Endothelial cell of umbilical vein (primary cell): ENCODE results near the gene PVRIG. TPM values are rescaled to one million over a fixed set of nuclear protein-coding genes. Genes with fewer than 3 reads are reported as not detected.
"Not testable (repeated sequence)": the region's sequence is repeated elsewhere in the genome, so short reads cannot be mapped to it uniquely, and the experiment has no call there.

ENCODE experiments used
- BruUV-seq: library from RNA; stranded (reverse); fragments of 400-500 nt; replicated peaks from 2 replicates; lab custom pipeline; 2021; lab: Mats Ljungman, UMichigan
- CTCF ChIA-PET: fragments of 300-600, 350-600 bp; sonication (Branson Sonifier 250); formaldehyde crosslinking; loops from one replicate; lab custom pipeline; 2021; ENCODE audit warnings: antibody characterized with exemption, inconsistent platforms; lab: Charles Lee
- POLR2A ChIA-PET: fragments of 300-600, 350-600 bp; sonication (Branson Sonifier 250); formaldehyde crosslinking; loops from one replicate; lab custom pipeline; 2021; ENCODE audit warnings: antibody characterized with exemption, inconsistent platforms; lab: Charles Lee
- DNase-seq: peaks from one replicate; pipeline ENCODE4 v3.0.0-alpha.2; 2011; ENCODE audit warnings: low read depth, low spot score
- FAIRE-seq: peaks from 2 replicates; lab custom pipeline; 2011; peaks lifted over from hg19 to GRCh38; lab: Jason Lieb, UNC
- H2AFZ ChIP-seq: 2 replicates; pipeline ENCODE4 v1.6.0; 2012; ENCODE audit warnings: low read depth, low read length, control low read depth, inconsistent platforms
- H3K27ac ChIP-seq: 2 replicates; pipeline ENCODE4 v1.5.1; 2011; ENCODE audit warnings: low read depth, mild to moderate bottlenecking, control low read depth, low read length, moderate library complexity; ENCODE audit not compliant: insufficient read depth
- H3K27me3 ChIP-seq, 2 experiments: 2 replicates each; pipeline versions ENCODE4 v1.6.0 to v1.6.1; 2011; ENCODE audit warnings: low read length in 2 of 2, mixed read lengths in 1 of 2; ENCODE audit not compliant: control insufficient read depth in 2 of 2, insufficient read depth in 2 of 2
- H3K36me3 ChIP-seq, 2 experiments: 2 replicates in 1 of 2; 3 replicates in 1 of 2; pipeline ENCODE4 v1.5.1; 2011; ENCODE audit warnings: low read length in 2 of 2, mild to moderate bottlenecking in 1 of 2, moderate library complexity in 1 of 2; ENCODE audit not compliant: control insufficient read depth in 2 of 2, insufficient read depth in 2 of 2; ENCODE audit errors: extremely low read depth in 1 of 2
- H3K4me1 ChIP-seq: 3 replicates; pipeline ENCODE4 v1.5.1; 2011; ENCODE audit warnings: mild to moderate bottlenecking, low read length; ENCODE audit not compliant: control insufficient read depth, insufficient read depth; ENCODE audit errors: extremely low read depth
- H3K4me2 ChIP-seq: 2 replicates; pipeline ENCODE4 v1.6.1; 2011; ENCODE audit warnings: low read length, control low read depth, mixed read lengths; ENCODE audit not compliant: insufficient read depth
- H3K4me3 ChIP-seq, 3 experiments: fragments of 200-600 bp in 1 of 3; sonication (generic), shearing (Covaris generic) in 1 of 3; replicated peaks in 1 of 3; 2 replicates each; pipeline ENCODE4 v1.5.1; 2011 to 2016; ENCODE audit warnings: control low read depth in 3 of 3, low read length in 3 of 3, mild to moderate bottlenecking in 2 of 3, inconsistent platforms in 1 of 3, low read depth in 1 of 3, moderate library complexity in 1 of 3; ENCODE audit not compliant: insufficient read depth in 1 of 3
- H3K79me2 ChIP-seq: 2 replicates; pipeline ENCODE4 v1.6.0; 2012; ENCODE audit warnings: low read length, inconsistent platforms; ENCODE audit not compliant: control insufficient read depth, insufficient read depth
- H3K9ac ChIP-seq: replicated peaks from 2 replicates; pipeline ENCODE3; 2011; ENCODE audit warnings: low read length, control low read depth; ENCODE audit not compliant: insufficient read depth; ENCODE audit errors: extremely low read depth
- H3K9me1 ChIP-seq: replicated peaks from 3 replicates; pipeline ENCODE4 v1.6.0; 2011; ENCODE audit warnings: mild to moderate bottlenecking, low read length; ENCODE audit not compliant: control insufficient read depth, insufficient read depth; ENCODE audit errors: extremely low read depth
- H3K9me3 ChIP-seq: replicated peaks from 2 replicates; pipeline ENCODE4 v1.5.1; 2012; ENCODE audit warnings: low read length, inconsistent platforms; ENCODE audit not compliant: control insufficient read depth, insufficient read depth
- H4K20me1 ChIP-seq: replicated peaks from 2 replicates; pipeline ENCODE3; 2011; ENCODE audit warnings: mild to moderate bottlenecking, low read length; ENCODE audit not compliant: control insufficient read depth, insufficient read depth; ENCODE audit errors: extremely low read depth
- EZH2 ChIP-seq: IDR thresholded peaks from 2 replicates; pipeline ENCODE4 v1.6.1; 2012; ENCODE audit warnings: borderline replicate concordance, low read depth, mild to moderate bottlenecking, moderate library complexity, low read length, inconsistent platforms; ENCODE audit not compliant: severe bottlenecking
- FOS ChIP-seq: IDR thresholded peaks from 2 replicates; pipeline ENCODE4 v1.6.1; 2011; ENCODE audit warnings: mild to moderate bottlenecking, low read length, moderate library complexity, borderline replicate concordance; ENCODE audit not compliant: insufficient read depth
- GATA2 ChIP-seq: IDR thresholded peaks from 2 replicates; pipeline ENCODE4 v1.7.0; 2011; ENCODE audit warnings: low read depth, mild to moderate bottlenecking, moderate library complexity, mixed read lengths, low read length; ENCODE audit not compliant: insufficient read length, insufficient read depth
- JUN ChIP-seq: IDR thresholded peaks from 2 replicates; pipeline ENCODE4 v1.6.1; 2011; ENCODE audit warnings: borderline replicate concordance, low read depth; ENCODE audit not compliant: insufficient read length, insufficient read depth
- MYC ChIP-seq: IDR thresholded peaks from one replicate; pipeline ENCODE4 v1.6.1; 2011; ENCODE audit warnings: mild to moderate bottlenecking, low read depth, low read length
- POLR2A ChIP-seq: IDR thresholded peaks from 2 replicates; pipeline ENCODE4 v1.6.1; 2012; ENCODE audit warnings: low read depth, mild to moderate bottlenecking, control low read depth, low read length
- POLR2AphosphoS5 ChIP-seq: IDR thresholded peaks from 2 replicates; pipeline ENCODE4 v1.6.1; 2012; ENCODE audit warnings: low read depth, mild to moderate bottlenecking, control low read depth, low read length, moderate library complexity; ENCODE audit not compliant: insufficient read depth
- dilution Hi-C: fragments of 300-500 bp; cut with MboI; formaldehyde crosslinking; loops from one replicate; pipeline ENCODE4 v1.15.0; 2019; ENCODE audit warnings: low sequenced_read_pairs; ENCODE audit not compliant: extremely low pct_ligation_motif_present
- intact Hi-C: fragments of 100-400 bp; cut with micrococcal nuclease; formaldehyde crosslinking; loops from one replicate; pipeline ENCODE4 v1.10.0; 2022
- polyA plus RNA-seq, 4 experiments: library from polyadenylated mRNA; depleted of rRNA in 3 of 4; stranded (reverse) in 3 of 4; unstranded in 1 of 4; fragments of >200 nt; gene quantifications; 2 replicates each; pipeline versions ENCODE4 v1.2.1 to v1.2.3, GENCODE V29; 2011 to 2012; ENCODE audit warnings: missing spikeins in 1 of 4
- total RNA-seq: library from RNA; stranded (reverse); gene quantifications from 2 replicates; pipeline ENCODE4 v1.2.3, GENCODE V29; 2021
- TF ChIP-seq, protein P1 (sequence below): IDR thresholded peaks from 2 replicates; pipeline ENCODE4 v1.6.1; 2011; ENCODE audit not compliant: insufficient read depth, insufficient read length
- TF ChIP-seq, protein P2 (sequence below), 2 donors: IDR thresholded peaks; 1 replicate in 1 of 2; 2 replicates in 1 of 2; pipeline ENCODE4 v1.5.1; 2011; ENCODE audit warnings: low read length in 2 of 2, mild to moderate bottlenecking in 2 of 2, moderate library complexity in 2 of 2, control low read depth in 1 of 2, inconsistent platforms in 1 of 2, low read depth in 1 of 2; ENCODE audit not compliant: insufficient read depth in 1 of 2; ENCODE audit errors: extremely low read depth in 1 of 2

PVRIG gene
- total and polyA plus RNA-seq, 2 donors (not counting 3 experiments of a cell fraction or from before 2014, with no cell fraction given), result 0.80 TPM; not detected in 1

DNA sequence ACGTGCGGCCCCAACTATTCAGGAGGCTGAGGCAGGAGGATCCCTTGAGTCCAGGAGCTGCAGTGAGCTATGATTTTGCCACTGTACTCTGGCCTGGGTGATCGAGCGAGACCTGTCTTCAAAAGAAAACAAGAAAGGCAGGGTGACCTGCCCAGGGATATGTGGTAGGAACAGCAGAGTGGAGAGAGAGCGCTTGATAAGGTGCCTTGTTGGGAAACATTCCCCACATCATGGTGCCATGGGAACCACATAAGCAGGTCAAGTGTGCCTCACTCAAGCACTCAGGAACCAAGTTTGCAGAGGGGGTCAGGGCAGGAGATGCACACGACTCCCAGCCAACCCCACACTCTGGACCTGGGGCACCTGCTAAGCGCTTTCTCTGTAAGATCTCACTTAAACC, 37.3 kb downstream of the PVRIG start:
- FAIRE-seq, result no peak
- H3K27ac ChIP-seq, result no peak overlapping the region
- no peak for DNase-seq
- no peak overlapping the region for H3K4me3 ChIP-seq
- H4K20me1 ChIP-seq, result no peaks in the 10 kb centered on the region
- no peaks in the 10 kb centered on the region for H3K36me3 ChIP-seq
- TF ChIP-seq EZH2 (no peak), FOS (no peak), MYC (no peak), GATA2 (no peak), POLR2A (no peak), JUN (no peak), POLR2AphosphoS5 (no peak)
- TF ChIP-seq, protein P1, sequence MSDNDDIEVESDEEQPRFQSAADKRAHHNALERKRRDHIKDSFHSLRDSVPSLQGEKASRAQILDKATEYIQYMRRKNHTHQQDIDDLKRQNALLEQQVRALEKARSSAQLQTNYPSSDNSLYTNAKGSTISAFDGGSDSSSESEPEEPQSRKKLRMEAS, result no peak
- TF ChIP-seq, protein P2, sequence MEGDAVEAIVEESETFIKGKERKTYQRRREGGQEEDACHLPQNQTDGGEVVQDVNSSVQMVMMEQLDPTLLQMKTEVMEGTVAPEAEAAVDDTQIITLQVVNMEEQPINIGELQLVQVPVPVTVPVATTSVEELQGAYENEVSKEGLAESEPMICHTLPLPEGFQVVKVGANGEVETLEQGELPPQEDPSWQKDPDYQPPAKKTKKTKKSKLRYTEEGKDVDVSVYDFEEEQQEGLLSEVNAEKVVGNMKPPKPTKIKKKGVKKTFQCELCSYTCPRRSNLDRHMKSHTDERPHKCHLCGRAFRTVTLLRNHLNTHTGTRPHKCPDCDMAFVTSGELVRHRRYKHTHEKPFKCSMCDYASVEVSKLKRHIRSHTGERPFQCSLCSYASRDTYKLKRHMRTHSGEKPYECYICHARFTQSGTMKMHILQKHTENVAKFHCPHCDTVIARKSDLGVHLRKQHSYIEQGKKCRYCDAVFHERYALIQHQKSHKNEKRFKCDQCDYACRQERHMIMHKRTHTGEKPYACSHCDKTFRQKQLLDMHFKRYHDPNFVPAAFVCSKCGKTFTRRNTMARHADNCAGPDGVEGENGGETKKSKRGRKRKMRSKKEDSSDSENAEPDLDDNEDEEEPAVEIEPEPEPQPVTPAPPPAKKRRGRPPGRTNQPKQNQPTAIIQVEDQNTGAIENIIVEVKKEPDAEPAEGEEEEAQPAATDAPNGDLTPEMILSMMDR (IDR thresholded peaks at IDR 0.05; ENCODE audit: extremely low read depth in 1 of 2, insufficient read depth in 1 of 2, low read depth in 1 of 2, low read length in 2 of 2), result no peak
- no peaks in the 10 kb centered on the region for H3K27me3 ChIP-seq
- CTCF ChIA-PET, result no interaction called here
- H3K4me1 ChIP-seq, result no peaks in the 10 kb centered on the region
- H3K9me3 ChIP-seq, result no peaks in the 10 kb centered on the region
- POLR2A ChIA-PET, result no interaction called here
- no peak overlapping the region for H3K9ac ChIP-seq
- H2AFZ ChIP-seq, result no peak overlapping the region
- no peaks in the 10 kb centered on the region for H3K79me2 ChIP-seq
- intact Hi-C loops, result no loop called here
- no peak overlapping the region for H3K4me2 ChIP-seq
- dilution Hi-C loops, result no loop called here
- no peaks in the 10 kb centered on the region for H3K9me1 ChIP-seq
- no TSS peak for BruUV-seq

DNA sequence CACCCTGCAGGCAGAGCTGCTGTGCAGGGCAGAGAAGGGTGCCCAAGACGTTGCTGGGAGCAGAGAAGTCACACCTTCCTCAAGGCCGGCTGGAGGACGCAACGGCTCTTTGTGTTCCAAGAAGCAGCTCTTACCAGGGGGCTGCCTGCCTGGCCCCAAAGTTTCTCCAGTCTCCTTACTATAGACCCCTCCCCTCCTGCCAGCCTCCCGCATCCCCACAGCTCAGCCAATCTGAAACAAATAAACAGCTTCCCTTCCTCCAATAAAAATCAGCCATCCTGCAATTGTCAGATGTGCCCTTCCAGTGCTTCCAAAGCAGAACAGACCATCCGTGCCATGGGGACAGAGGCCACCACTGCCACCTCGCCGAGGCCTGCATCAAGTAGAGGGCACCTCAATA, 40.2 kb downstream of the PVRIG start:
- H3K4me1 ChIP-seq, H3K79me2 ChIP-seq, H4K20me1 ChIP-seq, H3K9me1 ChIP-seq, H3K36me3 ChIP-seq, intact Hi-C loops, H3K9me3 ChIP-seq, H3K4me3 ChIP-seq, BruUV-seq, CTCF ChIA-PET, H2AFZ ChIP-seq, FAIRE-seq, POLR2A ChIA-PET, H3K27me3 ChIP-seq, H3K27ac ChIP-seq, H3K9ac ChIP-seq, DNase-seq, dilution Hi-C loops, H3K4me2 ChIP-seq: not testable (repeated sequence)

DNA sequence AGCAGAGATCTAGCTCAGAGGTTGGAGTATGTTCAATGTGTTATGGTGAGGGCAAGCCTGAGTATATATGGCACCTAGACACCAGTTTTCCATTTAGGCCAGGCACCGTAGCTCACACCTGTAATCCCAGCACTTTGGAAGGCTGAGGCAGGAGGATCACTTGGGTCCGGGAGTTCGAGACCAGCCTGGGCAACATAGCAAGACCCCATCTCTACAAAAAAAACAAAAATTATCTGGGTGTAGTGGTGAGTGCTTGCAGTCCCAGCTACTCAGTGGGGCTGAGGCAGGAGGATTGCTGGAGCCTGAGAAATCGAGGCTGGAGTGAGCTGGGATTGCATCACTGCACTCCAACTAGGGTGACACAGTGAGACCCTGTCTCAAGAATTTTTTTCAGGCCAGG, 43.1 kb downstream of the PVRIG start:
- H3K9ac ChIP-seq, H3K4me3 ChIP-seq, dilution Hi-C loops, POLR2A ChIA-PET, H4K20me1 ChIP-seq, intact Hi-C loops, H3K27me3 ChIP-seq, H3K79me2 ChIP-seq, H3K36me3 ChIP-seq, H3K9me1 ChIP-seq, H3K4me1 ChIP-seq, FAIRE-seq, DNase-seq, CTCF ChIA-PET, H3K27ac ChIP-seq, H3K4me2 ChIP-seq, H3K9me3 ChIP-seq, BruUV-seq, H2AFZ ChIP-seq: not testable (repeated sequence)
